ENCODE measurements around the gene VPS52.

Gene VPS52

DNA sequence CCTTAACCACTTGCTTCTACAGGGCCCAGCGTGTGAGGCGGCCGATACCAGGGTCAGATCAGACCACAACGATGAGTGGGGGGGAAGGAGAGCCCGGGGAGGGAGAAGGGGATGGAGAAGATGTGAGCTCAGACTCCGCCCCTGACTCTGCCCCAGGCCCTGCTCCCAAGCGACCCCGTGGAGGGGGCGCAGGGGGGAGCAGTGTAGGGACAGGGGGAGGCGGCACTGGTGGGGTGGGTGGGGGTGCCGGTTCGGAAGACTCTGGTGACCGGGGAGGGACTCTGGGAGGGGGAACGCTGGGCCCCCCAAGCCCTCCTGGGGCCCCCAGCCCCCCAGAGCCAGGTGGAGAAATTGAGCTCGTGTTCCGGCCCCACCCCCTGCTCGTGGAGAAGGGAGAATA, 60.5 kb downstream of the VPS52 start:
- DNase-seq (ENCODE audit: low read depth) = no peak

DNA sequence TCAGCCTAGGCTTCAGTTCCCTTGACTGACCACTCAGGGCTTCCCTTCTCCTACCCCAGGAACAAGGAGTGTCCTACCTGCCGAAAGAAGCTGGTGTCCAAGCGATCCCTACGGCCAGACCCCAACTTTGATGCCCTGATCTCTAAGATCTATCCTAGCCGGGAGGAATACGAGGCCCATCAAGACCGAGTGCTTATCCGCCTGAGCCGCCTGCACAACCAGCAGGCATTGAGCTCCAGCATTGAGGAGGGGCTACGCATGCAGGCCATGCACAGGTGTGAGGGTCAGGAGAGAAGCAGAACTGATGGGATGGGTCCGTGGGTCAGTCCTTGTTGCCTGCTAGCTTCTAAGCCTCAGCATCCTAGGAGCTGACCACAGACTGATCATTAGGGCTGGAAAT, 61.8 kb downstream of the VPS52 start:
- DNase-seq (ENCODE audit: low read depth) = no peak

DNA sequence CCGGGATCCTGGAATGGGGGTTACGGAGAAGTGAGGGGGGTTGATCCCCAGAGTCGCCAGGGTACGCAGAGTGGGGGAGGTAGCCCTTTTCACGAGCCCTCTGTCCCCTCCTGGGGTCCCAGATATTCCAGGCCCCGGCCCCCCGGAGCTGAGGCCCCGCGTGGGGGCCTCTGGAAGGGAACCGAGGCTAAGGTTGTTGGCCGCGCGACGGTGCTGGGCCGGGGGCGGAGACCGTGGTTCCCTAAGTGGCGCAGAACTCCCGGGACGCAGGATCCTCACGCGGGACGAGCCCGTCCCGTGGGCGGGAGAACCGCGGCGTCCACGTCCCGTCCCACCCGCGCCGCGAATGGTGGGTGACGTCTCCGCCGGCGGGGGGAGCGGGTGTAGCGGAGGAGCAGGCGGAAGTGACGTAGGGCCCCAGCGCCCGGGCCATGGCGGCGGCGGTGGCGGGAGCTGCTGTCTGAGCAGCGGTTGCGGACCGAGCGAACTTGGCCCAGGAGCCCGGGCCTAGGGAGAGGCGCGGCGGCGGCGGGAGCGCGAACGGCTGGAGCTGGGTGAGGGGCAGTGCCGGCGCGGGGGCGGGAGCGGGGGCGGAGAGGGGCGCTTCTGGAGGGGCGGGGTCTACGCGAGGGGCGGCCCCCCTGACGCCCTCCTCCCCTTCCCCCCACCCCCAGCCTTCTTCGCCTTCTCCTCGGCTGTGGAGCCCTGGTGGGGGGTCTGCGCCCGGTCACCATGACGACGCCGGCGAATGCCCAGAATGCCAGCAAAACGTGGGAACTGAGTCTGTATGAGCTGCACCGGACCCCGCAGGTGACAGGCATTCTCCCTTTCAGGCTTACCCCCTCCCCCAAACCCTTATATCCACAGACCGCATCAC, 63.3 kb downstream of the VPS52 start, which contains the start of gene RING1:
TSS of gene RING1 (plus strand) at position 410 of the 877 bp plus-strand sequence. CDS start at position 733, 323 bp downstream.
- DNase-seq (ENCODE audit: low read depth) = peak; percentile 68

DNA sequence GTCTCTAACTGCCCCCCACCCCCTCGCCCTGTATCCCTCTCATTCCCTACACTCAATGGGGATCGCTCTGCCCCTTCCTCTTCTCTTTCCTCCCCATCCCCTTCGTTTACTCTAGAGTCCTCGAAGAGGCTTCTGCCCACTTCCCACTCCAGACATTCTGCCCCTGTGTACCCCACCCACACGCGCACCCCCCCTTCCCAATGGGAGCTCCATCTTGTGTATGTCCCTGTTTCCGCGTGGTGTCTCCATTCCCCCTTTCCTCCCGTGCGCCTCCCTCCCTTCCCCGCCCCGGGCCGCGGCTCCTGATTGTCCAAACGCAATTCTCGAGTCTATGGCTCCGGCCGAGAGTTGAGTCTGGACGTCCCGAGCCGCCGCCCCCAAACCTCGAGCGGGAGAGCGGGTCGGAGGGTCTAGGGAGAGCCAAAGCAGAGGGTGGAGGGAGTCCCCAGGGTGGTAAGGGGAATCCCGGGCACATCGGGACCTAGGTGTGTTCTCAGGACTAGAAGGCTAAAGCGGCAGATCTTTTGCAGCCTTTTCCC, 64.1 kb downstream of the VPS52 start:
- DNase-seq (ENCODE audit: low read depth) = peak; percentile 36

DNA sequence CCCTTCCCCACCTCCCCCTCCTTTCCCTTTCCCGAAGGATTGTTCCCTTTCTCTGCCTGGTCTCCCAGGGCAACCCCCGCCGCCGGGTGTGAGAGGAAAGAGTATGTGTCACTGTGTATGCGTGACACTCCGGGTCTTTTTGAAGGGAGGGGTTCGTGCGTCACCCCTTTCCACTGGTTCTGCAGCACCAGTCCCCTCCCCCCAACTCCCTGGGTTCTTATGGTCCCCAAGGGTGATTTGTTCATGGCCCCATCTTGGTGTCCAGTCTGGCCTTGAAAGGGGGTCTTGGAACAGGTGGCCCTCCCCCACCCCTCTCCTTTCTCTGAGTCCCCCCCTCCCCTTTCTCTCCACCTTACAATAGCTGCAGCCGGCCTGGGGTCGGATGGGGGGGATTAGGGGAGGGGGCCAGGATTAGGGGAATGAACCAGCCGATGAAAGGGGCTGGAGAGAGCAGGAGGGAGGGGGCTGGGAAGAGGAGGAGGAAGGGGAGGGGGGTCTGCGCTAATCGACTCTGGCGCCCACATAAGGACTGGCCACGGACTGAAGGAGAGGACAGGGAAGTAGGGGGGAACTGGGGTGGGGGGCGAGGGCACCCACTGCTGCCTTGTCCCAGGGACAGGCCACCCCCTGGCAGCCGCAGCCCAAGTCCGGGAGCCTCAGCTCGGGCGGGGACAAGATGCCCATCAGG, 64.7 kb downstream of the VPS52 start:
- no peak for DNase-seq (ENCODE audit: low read depth)

DNA sequence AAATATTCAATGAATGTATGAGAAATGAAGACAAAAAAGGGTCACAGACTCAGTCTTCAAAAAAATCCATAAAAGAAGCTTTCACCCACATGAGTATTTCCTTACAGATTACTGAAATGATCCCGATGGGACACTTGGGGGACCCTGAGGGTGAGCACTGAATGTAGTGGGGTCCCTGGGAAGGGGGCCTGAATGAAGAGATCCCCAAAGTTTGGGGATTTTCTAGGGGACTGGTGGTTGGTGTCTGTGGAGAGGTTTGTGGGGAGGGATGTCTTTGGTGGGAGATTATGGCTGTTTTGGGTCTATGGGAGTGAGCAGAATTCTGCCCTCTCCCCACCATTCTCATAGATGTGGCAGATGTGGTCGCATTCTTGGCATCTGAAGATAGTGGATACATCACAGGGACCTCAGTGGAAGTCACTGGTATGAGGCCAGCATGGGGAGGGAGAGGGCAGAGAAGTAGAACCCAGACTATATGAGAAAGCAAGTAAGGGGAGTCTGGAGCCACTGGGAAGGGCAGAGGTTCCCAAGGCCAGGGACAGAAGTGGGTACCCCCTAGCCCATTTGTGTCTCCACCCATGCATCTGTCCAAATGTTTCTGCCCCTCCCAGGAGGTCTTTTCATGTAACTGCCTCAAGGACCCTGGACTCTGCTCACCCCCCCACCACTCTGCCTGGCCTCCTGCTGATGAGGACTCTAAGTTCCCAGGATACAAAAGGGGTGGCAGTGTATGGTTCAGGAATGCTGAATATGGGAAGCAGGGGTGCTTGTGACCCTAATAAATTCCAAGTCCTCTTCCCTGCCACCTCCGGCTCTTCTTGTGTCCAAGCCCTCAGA, 65.4 kb downstream of the VPS52 start:
- no peak for DNase-seq (ENCODE audit: low read depth)

DNA sequence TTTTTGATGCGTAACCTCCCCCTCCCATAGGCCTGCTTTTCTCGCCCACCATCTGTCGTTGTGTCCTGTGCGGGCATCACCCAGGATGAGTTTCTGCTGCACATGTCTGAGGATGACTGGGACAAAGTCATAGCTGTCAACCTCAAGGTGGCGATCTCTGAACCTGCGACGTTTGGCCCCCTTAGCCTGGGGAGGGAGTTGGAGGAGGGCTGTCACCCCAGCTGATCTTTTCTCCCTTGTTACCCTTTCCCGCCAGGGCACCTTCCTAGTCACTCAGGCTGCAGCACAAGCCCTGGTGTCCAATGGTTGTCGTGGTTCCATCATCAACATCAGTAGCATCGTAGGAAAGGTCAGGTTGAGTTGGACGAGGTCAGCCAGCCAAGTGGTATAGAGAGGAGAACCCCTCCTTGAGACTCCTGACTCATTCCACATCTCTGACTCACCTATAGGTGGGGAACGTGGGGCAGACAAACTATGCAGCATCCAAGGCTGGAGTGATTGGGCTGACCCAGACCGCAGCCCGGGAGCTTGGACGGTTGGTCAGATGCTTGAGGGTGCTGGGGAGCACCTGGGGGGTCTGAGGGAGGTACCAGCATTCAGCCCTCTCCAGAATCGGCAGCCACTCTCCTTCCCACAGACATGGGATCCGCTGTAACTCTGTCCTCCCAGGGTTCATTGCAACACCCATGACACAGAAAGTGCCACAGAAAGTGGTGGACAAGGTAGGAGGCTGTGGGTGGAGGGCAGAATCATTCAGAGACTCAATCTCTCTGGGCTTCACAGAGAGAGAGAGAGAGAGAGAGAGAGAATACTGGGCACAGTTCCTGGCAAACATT, 66.3 kb downstream of the VPS52 start:
- DNase-seq (ENCODE audit: low read depth) = no peak

DNA sequence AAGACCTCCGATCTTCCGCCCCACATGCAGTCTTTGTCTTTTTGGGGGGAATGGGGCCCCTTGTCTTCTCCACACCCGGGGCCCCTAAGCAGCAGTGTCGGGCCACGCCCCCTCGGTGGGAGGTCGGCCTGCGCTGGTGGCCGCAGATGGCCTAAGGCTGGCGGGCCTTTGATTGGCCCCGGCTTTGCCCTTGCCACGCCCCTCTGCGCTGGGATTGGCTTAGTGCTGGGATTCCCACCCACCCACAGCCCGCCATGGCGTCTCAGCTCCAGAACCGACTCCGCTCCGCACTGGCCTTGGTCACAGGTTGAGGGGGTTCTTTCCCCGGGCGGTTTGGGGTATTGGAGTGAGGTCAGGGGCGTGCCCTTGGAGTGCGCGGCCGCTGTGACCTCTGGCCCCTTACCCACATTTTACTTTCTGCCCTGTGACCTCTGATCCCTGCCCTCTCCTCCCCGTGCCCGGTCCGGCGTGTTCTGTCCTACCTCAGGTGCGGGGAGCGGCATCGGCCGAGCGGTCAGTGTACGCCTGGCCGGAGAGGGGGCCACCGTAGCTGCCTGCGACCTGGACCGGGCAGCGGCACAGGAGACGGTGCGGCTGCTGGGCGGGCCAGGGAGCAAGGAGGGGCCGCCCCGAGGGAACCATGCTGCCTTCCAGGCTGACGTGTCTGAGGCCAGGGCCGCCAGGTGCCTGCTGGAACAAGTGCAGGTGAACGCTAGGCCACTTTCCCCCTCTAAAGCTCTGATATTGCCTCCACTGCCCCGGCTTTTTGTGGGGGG, 67.1 kb downstream of the VPS52 start, which contains the start of gene HSD17B8:
TSS of gene HSD17B8 (plus strand) at position 241 of the 776 bp plus-strand sequence. CDS start at position 255, 14 bp downstream.
- peak; percentile 79 for DNase-seq (ENCODE audit: low read depth)

DNA sequence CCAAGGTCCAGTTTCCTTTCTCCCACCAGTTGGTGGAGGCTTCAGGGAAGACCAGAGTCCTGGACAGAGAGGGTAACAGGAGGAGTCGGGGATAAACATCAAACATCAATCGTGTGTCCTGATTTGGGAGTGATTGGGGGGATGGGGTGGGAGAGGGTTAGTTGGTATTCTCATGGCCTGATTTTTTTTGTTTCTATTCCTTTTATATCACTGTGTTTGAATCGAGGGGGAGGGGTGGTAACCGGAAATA, 67.6 kb downstream of the VPS52 start:
- no peak for DNase-seq (ENCODE audit: low read depth)

DNA sequence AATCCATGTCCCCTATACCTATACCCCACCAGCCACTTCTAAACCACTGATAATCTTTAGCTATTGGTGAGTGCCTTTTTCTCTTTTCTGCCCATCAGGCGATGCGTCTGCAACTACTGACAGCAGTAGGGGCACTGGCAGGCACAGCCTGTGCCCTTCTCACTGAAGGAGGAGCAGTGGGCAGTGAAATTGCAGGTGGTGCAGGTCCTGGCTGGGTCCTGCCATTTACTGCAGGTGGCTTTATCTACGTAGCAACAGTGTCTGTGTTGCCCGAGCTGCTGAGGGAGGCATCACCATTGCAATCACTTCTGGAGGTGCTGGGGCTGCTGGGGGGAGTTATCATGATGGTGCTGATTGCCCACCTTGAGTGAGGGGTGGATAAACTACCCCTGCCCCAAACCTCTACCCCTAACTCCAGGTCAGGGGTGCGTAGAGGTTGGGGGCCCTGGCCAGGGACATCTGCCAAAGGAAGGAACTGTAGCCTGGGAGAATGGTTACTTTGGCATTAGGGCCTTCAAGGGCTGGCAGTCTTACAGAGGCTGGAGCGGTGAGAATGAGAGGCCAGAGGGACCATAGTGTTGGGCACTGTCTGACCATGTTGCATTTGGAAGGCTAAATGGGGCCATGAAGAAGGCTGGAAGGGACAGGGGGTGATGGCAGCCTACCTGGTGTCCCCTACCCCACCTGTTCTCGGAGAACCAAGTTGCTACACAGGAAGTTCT, 68.1 kb downstream of the VPS52 start:
- DNase-seq (ENCODE audit: low read depth) = no peak

DNA sequence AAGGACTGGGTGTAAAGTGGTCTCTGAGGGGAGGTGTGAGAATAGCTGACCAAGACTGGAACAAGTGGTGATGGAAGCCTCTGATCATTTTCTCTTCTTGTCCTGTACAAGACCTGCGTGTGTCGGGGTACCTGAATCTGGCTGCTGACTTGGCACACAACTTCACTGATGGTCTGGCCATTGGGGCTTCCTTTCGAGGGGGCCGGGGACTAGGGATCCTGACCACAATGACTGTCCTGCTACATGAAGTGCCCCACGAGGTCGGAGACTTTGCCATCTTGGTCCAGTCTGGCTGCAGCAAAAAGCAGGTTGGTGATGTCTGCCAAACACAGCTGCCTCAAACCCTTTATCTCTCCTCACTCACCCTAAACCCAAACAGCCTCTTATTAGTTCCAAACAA, 68.9 kb downstream of the VPS52 start:
- DNase-seq (ENCODE audit: low read depth) = no peak

DNA sequence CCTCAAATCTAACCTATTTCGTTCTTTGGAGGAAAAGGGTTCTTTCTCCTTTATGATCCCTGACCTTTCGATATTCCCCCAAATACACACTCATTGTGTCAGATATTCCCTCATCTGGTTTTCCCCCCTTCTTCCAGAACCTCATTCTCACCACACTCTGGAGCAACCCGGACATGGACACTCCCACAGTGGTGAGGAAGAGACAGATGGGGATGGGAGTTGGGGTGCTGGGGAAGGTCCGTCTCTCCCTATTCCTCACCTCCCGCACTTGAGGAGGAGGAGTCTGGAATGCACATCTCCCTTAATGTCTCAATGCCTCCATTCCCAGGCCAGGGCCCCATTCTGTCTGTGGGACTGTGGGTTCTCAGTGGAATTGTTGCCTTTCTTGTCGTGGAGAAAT, 69.7 kb downstream of the VPS52 start:
- no peak for DNase-seq (ENCODE audit: low read depth)

DNA sequence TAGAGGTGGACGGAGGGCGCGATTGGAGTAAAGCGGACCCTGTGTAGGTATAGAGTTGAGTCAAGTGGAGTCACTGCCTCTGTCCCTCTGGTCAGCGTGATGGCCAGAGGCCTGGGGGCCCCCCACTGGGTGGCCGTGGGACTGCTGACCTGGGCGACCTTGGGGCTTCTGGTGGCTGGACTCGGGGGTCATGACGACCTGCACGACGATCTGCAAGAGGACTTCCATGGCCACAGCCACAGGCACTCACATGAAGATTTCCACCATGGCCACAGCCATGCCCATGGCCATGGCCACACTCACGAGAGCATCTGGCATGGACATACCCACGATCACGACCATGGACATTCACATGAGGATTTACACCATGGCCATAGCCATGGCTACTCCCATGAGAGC, 70.5 kb downstream of the VPS52 start:
- no peak for DNase-seq (ENCODE audit: low read depth)

All from stromal cell of bone marrow (primary cell).